Activated T-cell treated with anti-CD3 and anti-CD28 coated beads for 1 hour (primary cell): ENCODE measurements around the gene FLAD1.
A peak's percentile ranks its signal among the peaks of the same experiment; 100 is the strongest.
"Not testable (repeated sequence)": the region's sequence is repeated elsewhere in the genome, so short reads cannot be mapped to it uniquely, and the experiment has no call there.

Experiments used
- DNase-seq: peaks from one replicate; pipeline ENCODE4 v3.0.0-alpha.2; 2020; ENCODE audit warnings: low read depth

The FLAD1 gene

DNA sequence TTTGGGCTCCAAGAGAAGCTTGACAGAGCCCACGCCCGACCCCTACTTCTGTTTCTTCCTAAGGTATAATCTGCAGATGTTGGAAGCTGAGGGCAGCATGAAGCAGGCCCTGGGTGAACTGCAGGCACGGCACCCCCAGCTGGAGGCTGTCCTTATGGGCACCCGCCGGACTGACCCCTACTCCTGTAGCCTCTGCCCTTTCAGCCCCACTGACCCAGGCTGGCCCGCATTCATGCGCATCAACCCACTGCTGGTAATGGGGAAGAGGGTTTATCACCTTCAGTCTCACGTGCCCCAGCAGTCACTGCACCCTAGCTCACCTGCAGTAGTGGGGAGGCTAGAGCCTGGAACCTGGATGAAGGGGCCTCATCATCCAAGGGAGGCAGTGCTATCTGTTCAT, 7.1 kb downstream of the FLAD1 start:
- no peak for DNase-seq

DNA sequence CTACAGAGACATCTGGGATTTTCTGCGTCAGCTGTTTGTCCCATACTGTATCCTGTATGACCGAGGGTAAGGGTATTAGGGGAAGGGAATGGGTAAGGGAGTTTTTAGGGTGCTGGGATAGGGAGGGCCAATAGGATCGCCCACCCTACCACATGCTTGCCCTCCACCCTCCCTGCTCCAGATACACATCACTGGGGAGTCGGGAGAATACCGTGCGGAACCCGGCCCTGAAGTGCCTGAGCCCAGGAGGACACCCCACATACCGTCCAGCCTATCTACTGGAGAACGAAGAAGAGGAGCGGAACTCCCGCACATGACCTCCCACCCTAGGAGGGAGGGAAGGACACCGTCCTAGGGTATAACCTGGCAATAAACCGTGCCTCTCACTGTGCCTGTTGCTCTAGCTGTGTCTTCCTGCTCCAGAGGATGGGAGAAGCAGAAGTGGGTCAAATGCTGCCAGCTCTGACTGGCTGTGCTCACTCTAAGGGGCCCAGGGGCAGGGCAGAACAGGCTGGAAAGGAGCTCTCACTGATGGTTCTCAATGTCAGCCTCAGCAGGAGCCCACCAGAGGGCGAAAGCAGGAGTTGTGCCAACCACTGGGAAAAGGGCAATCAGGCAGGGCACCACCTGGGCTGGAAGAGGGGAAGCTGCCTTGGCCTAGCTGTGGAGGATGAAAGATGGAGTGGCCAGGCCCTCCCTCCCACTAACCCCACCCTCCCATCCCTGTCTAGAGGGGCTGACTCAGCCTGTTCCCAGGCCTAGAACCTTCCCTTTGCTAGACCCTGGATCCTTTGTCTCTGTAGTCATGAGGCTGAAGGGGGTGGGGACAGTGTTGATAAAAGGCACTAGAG, 9.8 kb downstream of the FLAD1 start:
- no peak for DNase-seq

DNA sequence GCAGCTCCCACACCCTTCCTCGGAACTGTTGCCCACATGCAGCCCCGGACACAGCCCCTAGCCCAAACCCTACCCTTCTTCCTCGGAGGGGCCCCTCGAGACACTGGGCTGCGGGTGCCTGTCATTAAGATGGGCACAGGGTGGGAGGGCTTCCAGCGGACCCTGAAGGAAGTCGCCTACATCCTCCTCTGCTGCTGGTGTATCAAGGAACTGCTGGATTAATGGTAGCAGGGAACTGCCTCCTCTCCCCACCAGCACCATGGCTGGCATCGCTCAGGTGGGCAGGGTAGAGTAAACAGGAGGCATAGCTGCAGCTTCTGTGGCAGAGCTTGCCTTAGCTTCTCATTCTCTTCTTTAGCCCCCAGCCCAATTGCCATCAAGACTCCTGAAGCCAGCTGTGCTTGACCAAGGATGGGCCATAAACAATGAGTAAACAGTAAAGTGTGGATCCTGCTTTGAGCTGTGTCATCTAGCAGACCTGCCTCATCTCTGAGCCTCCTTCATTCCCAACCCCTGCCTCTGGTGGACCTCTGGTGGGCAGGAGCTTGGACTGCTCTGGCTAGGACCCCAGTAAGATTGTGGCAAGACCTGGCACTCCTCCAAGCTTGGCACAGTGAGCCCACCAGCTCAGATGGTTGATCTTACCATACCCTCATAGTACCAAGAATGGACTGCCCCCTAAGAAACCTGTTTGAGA, 10.6 kb downstream of the FLAD1 start, which contains the start of gene LENEP:
TSS of gene LENEP (plus strand) at position 15 of the 697 bp plus-strand sequence. CDS start at position 37, 22 bp downstream.
- no peak for DNase-seq

DNA sequence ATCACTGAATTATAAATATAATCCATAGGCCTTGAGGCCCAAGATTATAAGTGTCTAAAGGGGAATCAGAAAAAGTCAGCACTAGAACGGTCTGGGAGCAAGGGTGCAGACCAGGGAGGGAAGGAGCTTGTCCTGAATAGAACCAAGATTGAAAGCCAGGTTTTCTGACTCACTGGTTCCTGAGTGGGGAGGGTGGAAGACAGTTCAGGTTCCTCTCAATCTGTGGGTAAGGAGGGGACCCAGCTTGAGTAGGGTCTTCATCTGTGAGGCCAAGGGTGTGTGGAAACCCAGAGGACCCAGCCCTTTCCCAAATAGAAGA, 11.1 kb downstream of the FLAD1 start:
- DNase-seq = no peak

DNA sequence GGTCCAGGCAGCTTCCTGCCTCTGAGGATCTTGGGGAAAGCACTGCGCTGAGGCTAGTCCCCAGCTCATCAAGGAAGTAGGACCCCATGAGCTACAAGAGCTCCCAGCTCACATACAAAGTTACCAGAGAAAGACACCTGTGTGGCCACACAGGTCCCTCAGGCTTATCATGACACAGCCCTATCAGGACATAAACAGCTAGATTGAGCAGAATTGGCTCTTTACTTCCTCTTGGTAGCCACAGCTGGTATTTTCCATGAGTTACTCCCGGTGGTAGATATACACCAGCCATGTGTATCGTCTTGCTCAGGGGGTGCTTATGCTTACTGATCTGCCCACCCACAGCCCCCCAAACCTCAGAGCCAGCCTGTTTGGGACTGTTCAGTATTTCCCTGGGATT, 11.4 kb downstream of the FLAD1 start:
- DNase-seq = no peak

DNA sequence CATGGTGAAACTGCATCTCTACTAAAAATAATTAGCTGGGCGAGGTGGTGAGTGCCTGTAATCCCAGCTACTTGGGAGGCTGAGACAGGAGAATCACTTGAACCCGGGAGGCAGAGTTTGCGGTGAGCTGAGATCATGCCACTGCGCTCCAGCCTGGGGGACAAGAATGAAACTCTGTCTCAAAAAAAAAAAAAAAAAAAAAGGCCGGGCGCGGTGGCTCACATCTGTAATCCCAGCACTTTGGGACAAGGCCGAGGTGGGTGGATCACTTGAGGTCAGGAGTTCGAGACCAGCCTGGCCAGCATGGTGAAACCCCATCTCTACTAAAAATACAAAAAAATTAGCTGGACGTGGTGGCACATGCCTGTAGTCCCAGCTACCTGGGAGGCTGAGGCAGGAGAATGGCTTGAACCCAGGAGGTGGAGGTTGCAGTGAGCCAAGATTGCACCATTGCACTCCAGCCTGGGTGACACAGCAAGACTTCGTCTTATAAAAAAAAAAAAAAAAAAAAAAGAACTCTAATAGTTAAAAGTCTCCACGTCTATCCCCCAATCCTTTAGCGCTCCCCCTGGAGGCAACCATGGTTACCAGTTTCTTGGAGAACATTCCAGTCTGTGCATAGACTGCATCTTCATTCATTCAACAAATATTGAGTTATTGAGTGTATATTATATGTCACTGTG, 12.3 kb downstream of the FLAD1 start:
- DNase-seq = not testable (repeated sequence)

DNA sequence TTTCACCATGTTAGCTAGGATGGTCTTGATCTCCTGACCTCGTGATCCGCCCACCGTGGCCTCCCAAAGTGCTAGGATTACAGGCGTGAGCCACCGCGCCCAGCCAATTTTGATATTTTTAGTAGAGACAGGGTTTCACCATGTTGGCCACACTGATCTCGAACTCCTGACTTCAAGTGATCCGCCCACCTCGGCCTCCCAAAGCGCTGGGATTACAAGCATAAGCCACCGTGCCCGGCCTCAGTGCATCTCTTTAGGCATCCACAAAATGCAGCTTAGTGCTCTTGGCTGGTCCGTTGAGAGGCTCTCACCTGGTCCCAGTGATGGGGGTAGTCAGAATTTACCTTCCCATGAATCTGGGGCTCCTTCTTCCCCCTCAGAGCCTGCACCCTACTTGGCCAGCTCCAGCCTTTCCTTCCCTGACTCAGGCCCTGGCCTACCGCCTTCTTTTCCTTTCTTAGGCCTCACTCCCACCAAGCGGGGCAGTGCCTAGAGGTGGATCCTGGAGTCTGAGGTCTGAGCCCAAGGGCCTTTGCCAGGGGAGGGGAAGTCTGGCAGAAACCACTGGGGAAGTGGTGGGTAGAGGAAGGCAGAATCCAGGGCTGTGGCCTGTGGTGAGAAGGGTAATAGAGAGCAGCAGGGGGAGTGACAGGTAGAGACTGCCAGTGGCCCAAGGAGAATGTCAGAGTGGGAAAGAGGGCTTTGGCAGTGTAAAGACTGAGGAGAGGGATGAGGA, 14.0 kb downstream of the FLAD1 start:
- DNase-seq = no peak

DNA sequence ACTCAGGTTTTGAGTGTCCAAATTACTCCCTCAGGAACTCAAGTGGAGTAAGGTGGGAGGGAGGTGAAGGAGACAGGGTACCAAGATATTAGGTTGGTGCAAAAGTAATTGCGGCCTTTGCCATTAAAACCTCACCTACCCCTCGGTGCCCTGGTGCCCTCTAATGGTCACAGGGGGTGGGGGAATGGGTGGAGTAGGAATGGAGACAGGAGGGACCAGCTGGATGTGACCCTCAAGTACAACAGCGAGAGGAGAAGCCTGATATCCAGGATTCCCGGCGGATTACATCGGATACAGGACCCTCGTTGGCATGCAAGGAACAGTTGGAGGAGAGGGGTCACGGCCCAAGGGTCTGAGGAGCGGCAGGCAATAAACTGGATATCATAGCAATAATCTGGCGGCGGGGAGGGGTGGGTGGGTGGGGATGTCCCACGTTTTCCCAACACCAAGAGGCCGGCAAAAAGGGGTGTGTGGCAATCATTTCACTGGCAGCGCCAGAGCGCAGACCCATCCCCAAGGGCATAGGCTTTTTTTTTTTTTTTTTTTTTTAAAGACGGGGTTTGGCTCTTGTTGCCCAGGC, 15.1 kb downstream of the FLAD1 start:
- no peak for DNase-seq

DNA sequence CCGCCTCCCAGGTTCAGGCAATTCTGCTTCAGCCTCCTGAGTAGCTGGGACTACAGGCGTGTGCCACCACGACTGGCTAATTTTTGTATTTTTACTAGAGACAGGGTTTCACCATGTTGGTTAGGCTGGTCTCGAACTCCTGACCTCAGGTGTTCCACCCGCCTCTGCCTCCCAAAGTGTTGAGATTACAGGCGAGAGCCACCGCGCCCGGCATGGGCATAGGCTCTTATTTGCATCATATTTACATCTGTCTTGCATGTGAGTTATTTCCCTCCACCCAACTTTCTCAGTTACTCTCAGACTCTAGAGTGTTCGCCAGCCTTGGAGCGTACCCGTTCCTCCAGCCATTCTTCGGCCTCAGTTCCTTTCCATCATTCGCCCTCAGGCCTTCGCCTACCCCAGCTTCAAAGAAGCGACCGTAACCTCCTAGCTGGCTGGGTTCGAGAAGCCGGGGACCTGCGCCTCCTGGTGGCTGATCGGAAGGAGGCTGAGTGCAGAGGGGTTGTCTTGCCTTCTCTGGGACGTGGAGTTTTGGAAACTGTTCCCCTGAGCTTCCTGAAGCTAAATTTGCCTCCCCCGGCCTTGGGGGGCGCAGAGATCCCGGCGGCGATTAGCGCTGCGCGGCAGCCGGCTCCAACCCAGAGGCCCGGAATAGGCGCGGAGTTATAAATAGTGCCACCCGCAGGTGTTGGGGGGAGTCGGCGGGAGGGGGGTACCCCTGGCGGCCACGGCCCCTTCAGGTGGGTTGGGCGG, 15.8 kb downstream of the FLAD1 start:
- DNase-seq = peak; percentile 60

DNA sequence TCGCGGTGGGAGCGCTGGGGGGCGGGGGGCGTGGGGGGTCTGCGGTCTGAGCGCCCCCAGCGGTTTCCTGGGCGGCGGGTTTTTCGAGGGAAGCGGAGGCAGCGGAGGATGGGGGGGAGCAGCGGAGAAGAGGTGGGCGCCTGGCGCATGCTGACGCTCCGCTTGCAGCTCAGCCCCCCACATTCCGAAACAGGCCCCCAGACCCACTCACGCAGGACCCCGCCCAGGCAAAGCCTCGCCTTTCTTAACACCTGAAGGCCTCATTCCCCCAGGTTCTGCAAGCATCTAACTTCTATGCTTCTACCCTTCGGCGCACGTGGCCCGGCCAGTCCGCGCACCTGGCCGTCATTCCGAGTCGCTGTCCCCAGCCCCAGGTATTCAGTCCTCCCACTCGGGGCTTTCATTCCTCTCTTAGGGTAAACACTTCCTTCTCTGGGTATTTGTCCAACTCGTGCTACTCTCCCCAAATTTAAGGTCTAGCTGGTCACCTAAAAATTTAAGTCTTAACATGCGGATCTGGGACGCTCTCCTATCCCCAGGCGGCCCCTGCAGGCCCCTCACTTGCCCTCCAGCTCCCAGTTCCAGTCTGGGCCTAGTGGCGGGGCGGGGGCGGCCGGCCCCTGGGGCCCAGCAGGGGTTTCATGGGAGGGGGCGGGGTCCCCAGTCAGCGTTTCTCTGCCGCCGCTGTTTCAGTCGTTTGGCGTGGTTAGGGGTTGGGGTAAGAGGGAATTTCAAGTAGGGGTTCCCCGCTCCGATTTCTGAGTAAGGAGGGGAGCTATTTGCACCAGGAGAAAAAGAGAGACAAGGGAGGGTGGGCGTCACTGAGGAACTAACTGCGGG, 16.6 kb downstream of the FLAD1 start:
- no peak for DNase-seq

DNA sequence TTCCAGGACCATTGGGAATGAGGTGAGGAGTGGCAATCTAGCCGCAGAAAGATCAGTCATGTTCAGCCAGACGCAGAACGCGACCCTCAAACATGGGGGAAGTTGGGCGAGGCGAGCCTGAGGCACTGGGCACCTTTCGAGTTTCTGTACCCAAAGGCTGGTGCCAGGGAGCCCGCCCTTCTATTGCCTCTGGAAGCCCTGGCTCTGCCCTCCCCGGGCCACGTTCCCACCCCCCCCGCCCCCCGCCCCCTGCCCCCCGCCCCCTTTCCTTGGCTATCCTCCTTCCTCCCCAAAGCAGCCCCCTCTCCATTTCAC, 17.2 kb downstream of the FLAD1 start:
- no peak for DNase-seq

DNA sequence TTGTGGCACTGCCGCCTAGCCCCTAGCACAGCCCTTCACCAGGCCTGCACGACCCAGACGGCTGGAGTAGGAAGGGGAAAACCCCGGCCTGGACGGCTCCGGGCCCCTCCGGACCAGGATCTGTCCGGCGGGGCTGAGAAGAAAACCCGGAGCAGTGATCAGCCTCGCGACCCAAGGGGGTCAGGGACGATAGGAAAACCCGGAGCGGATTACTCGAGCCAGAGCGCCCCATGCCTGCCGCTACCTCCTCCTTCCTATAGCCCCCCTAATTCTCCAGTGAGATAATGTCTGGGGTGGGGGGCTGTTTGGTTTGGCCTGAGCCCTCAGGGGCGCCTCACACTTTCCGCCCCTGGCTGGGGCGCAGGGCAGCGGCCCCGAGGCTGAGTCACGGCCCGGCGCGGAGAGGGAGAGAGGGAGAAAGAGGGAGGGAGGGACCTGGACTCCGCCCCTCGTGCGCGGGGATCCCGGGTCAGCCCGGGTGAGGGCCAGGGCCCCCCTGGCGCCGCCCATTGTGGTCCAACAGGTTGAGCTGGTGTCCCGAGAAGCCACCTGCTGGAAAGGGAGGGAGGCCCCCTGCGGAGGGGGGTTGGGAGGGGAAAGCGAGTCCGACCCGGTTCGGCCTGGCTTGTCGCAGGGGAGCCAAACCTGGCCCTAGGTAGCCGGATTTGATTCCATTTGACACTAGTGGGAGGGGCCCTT, 17.7 kb downstream of the FLAD1 start:
- DNase-seq = peak; percentile 66

DNA sequence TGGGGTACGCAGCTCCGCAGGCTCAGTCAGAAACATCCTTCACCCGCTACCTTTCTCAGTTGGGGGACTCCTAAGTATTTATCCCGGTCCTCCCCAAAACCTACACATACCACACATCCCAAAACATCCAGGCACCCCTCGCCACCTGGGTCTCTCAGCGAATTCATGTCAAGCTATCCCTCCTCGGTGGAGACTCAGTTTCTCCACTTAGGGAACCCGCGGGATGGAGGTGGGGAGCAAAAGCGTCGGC, 18.2 kb downstream of the FLAD1 start:
- no peak for DNase-seq

DNA sequence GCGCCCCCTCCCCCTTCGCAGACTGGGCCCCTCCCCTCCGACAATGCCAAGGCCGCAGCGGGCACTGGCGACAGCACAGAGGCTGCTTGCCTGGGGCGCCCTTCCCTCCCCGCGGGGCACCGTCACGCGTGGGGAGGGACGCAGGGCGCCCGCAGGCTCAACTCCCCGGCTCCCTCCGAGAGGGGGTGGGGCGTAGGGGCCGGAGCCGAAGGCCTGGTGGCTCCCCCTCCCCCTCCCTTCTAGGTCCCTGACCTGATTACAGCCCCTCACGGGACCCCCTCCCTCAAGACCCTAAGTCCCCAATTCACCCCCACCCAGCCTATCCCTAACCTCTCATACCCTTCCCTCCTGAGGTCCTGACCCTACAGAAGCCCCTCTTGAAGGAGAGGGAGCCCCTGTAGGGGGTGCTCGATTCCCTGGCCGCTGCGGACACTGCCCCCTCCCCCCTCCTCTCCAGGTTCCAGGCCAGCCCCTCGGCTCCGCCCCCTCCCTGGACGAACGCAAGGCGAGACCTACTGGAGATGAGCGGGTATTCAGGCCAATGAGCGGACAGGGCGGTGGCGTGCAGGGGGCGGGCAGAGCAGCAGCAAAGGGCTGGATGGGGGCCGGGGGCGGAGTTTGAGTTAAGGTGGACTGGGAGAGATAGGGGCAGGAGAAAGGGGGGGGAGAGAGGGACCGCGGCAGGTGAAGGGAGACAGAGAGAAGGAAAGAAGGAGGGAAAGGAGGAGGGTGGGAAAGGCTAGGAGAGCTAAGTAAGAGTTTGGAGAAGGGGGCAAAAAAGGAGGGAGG, 18.7 kb downstream of the FLAD1 start:
- DNase-seq = peak; percentile 97

DNA sequence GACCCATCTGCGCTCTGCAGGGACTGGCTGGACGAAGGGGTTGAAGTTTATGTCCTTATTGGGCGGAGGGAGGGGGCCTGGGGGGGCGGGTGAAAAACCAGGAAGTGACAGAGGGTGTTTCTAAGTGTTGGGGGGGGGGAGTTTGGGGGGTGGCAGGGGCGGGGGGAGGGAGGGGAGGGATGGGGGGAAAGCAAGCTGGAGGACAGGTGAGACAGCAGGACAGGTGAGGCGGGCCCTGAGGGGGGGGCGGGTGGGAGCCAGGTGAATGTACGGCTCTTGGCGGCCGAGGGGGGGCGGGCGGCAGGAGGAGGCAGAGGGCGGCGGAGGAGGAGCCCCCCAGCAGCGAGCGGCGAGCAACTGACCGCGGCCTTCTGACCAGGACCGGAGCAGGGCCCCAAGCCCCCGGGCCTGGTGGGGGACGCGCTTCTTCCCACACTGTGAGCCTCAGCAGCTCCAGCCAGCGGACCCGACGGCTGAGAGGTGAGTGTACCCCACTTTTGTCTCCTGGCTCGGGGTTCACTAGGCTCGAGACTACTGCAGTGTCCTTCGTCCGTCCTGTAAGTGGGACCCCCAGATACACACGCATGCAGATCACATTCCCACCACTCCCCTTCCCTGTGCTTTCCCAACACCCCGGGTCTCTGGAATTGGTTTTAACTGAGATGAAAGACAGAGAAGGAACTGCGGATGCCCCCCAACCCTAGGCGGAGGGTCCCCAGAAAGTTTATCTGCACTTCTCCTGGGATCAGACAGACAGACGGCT, 19.5 kb downstream of the FLAD1 start, which contains the start of gene ZBTB7B:
TSS of gene ZBTB7B (plus strand) at position 339 of the 763 bp plus-strand sequence. CDS start 11,859 bp downstream, outside the sequence.
- no peak for DNase-seq

DNA sequence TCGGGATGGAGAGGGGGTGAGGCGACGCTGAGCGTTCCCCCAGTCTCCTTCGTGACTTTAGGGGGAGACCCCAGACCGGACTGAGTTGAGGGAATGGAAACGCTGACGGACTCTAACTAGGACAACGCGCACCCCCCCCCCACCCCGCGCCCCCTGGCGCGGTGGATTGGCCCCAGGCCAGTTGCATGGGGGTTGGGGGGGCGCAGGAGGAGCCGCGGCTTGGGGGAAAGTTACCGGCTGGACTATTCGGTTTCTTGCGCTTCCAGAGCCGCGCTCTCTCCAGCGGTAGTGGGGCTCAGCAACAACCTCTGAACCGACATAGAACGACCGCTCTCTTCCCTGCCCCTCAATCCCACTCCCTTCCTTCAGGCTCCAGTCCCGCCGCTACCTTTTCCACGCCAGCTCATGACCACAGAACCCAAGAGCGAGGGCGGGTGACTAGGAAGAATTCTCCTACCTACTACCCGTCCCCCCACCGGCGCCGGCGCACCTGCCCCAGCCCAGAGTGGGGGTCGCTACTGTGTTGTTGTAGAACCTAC, 20.2 kb downstream of the FLAD1 start:
- DNase-seq = no peak

DNA sequence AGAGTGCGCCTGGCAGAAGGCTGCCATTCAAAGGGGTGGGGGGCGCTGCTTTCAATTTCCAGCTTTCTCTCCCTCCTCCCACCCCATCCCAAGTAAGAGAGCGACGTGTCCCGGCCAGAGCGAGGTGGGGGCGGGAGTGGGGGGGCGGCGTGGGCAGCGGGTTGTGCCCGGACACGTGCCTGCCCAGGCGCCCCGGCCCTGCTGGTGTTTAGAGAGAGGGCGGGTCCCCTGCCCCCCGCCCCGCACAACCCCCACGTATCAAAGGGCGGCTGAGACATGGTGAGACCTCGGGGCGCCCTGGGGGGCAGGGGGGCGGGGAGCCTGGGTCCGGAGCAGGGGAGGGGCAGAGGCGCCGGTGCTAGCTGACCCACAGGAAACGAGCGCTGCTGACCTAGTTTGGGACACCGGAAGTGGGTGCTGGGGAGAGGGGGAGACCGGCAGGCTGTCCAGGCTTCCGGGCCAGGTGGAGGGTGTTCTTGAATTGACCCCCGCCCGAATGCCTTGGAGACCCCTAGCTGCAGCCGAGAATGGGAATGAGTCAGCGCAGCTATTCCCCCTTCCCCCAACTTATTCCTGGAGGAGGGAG, 20.7 kb downstream of the FLAD1 start:
- DNase-seq = no peak
